Suprapubic skin (tissue), 4 donors: Measurements from ENCODE around the gene GNAT3.

Experiments
- POLR2A ChIP-seq, 2 donors: fragments of 450-650 bp; IDR thresholded peaks; one replicate each; pipeline ENCODE4 v1.6.1; 2017; ENCODE audit warnings: antibody characterized with exemption in 2 of 2, mild to moderate bottlenecking in 2 of 2, moderate library complexity in 2 of 2
- POLR2AphosphoS5 ChIP-seq, 3 donors: sonication (generic); formaldehyde crosslinking; IDR thresholded peaks; one replicate each; pipeline ENCODE4 v1.6.1; 2017; ENCODE audit warnings: antibody characterized with exemption in 3 of 3
- TF ChIP-seq, protein P1 (sequence below), 2 donors: fragments of 200-600 bp in 1 of 2; fragments of 450-650 bp in 1 of 2; sonication (generic) in 1 of 2; IDR thresholded peaks; one replicate each; pipeline ENCODE4 v1.5.1; 2016 to 2019; ENCODE audit warnings: antibody characterized with exemption in 2 of 2, mild to moderate bottlenecking in 1 of 2, moderate library complexity in 1 of 2

DNA sequence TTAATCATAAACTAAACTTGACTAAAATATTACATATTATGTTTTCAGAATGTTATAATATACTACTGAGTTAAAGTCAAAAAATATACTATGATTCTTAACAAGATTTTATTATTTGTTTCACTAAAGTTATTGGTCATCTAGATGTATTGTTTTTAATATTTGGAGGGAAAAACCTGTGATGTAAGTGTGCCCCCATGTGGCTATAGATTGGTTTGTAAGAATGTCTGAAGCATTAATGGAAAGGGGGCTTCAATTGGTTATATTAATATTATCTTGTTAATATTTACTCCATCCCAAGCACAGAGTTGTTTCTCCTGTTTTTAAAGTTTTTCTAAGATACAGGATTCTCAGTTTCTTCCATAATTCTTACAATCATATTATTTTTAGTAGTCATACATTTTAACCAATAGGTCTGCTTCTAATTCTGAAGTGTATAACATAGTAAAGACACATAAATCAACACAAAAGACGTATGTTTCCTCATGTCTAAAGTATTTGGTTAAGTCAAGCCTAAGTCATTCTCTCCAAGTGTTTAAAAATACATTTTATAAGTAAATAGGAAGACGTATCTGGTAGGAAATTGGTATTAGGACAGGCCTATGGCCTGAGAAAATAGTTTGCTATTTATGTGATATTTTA, 58.0 kb downstream of the GNAT3 start:
- TF ChIP-seq, protein P1, sequence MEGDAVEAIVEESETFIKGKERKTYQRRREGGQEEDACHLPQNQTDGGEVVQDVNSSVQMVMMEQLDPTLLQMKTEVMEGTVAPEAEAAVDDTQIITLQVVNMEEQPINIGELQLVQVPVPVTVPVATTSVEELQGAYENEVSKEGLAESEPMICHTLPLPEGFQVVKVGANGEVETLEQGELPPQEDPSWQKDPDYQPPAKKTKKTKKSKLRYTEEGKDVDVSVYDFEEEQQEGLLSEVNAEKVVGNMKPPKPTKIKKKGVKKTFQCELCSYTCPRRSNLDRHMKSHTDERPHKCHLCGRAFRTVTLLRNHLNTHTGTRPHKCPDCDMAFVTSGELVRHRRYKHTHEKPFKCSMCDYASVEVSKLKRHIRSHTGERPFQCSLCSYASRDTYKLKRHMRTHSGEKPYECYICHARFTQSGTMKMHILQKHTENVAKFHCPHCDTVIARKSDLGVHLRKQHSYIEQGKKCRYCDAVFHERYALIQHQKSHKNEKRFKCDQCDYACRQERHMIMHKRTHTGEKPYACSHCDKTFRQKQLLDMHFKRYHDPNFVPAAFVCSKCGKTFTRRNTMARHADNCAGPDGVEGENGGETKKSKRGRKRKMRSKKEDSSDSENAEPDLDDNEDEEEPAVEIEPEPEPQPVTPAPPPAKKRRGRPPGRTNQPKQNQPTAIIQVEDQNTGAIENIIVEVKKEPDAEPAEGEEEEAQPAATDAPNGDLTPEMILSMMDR (IDR thresholded peaks at IDR 0.05), result peak; percentile 7 to 22
- TF ChIP-seq POLR2A (IDR thresholded peaks at IDR 0.05) (no peak), POLR2AphosphoS5 (IDR thresholded peaks at IDR 0.05) (no peak)
